ENCODE results near the gene ARHGAP22. TPM values are rescaled to one million over a fixed set of nuclear protein-coding genes. Genes with fewer than 3 reads are reported as not detected.

The ARHGAP22 gene
- total and polyA plus RNA-seq, 4 donors = 0.23 to 2.3 (median 0.54) TPM

- Histone ChIP-seq H3K36me3 (ENCODE audit: control insufficient read depth in 4 of 4, insufficient read depth in 3 of 4, low read depth in 1 of 4, low read length in 3 of 4) (no peaks in the 10 kb centered on the region), H3K27ac (ENCODE audit: low read depth in 1 of 2, low read length in 2 of 2) (no peak overlapping the region), H3K4me1 (ENCODE audit: control insufficient read depth in 4 of 4, insufficient read depth in 4 of 4, low read length in 3 of 4) (no peaks in the 10 kb centered on the region), H3K4me3 (ENCODE audit: low read depth in 1 of 3, low read length in 3 of 3) (no peak overlapping the region), H3K27me3 (ENCODE audit: control insufficient read depth in 4 of 4, insufficient read depth in 4 of 4, low read length in 3 of 4) (no peaks in the 10 kb centered on the region), H3K9me3 (ENCODE audit: control insufficient read depth in 4 of 4, low read length in 3 of 4) (no peaks in the 10 kb centered on the region), H3K9ac (ENCODE audit: low read depth in 1 of 2, low read length in 2 of 2) (no peak overlapping the region)
- TF ChIP-seq TAF1 (conservative IDR thresholded peaks at IDR 0.05) (no peak), RAD21 (IDR thresholded peaks at IDR 0.05) (no peak), YY1 (IDR thresholded peaks at IDR 0.05) (no peak), RXRA (IDR thresholded peaks at IDR 0.05) (no peak), EGR1 (IDR thresholded peaks at IDR 0.05; ENCODE audit: low read depth in 2 of 2) (no peak), HNF4A (conservative IDR thresholded peaks at IDR 0.05) (no peak), HNF4G (IDR thresholded peaks at IDR 0.05) (no peak), SP1 (IDR thresholded peaks at IDR 0.05) (no peak), MAX (IDR thresholded peaks at IDR 0.05) (no peak), NR2F2 (IDR thresholded peaks at IDR 0.05) (no peak), CTCF (IDR thresholded peaks at IDR 0.05; ENCODE audit: low read depth, low read length, missing input control) (no peak), JUND (IDR thresholded peaks at IDR 0.05) (no peak), ATF3 (IDR thresholded peaks at IDR 0.05) (no peak), FOXA2 (IDR thresholded peaks at IDR 0.05) (no peak), GABPA (IDR thresholded peaks at IDR 0.05 in 1 of 2, conservative IDR thresholded peaks at IDR 0.05 in 1 of 2) (no peak), FOXA1 (IDR thresholded peaks at IDR 0.05) (no peak)
- TF ChIP-seq, protein P1, sequence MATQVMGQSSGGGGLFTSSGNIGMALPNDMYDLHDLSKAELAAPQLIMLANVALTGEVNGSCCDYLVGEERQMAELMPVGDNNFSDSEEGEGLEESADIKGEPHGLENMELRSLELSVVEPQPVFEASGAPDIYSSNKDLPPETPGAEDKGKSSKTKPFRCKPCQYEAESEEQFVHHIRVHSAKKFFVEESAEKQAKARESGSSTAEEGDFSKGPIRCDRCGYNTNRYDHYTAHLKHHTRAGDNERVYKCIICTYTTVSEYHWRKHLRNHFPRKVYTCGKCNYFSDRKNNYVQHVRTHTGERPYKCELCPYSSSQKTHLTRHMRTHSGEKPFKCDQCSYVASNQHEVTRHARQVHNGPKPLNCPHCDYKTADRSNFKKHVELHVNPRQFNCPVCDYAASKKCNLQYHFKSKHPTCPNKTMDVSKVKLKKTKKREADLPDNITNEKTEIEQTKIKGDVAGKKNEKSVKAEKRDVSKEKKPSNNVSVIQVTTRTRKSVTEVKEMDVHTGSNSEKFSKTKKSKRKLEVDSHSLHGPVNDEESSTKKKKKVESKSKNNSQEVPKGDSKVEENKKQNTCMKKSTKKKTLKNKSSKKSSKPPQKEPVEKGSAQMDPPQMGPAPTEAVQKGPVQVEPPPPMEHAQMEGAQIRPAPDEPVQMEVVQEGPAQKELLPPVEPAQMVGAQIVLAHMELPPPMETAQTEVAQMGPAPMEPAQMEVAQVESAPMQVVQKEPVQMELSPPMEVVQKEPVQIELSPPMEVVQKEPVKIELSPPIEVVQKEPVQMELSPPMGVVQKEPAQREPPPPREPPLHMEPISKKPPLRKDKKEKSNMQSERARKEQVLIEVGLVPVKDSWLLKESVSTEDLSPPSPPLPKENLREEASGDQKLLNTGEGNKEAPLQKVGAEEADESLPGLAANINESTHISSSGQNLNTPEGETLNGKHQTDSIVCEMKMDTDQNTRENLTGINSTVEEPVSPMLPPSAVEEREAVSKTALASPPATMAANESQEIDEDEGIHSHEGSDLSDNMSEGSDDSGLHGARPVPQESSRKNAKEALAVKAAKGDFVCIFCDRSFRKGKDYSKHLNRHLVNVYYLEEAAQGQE (IDR thresholded peaks at IDR 0.05) = no peak
- TF ChIP-seq, protein P2, sequence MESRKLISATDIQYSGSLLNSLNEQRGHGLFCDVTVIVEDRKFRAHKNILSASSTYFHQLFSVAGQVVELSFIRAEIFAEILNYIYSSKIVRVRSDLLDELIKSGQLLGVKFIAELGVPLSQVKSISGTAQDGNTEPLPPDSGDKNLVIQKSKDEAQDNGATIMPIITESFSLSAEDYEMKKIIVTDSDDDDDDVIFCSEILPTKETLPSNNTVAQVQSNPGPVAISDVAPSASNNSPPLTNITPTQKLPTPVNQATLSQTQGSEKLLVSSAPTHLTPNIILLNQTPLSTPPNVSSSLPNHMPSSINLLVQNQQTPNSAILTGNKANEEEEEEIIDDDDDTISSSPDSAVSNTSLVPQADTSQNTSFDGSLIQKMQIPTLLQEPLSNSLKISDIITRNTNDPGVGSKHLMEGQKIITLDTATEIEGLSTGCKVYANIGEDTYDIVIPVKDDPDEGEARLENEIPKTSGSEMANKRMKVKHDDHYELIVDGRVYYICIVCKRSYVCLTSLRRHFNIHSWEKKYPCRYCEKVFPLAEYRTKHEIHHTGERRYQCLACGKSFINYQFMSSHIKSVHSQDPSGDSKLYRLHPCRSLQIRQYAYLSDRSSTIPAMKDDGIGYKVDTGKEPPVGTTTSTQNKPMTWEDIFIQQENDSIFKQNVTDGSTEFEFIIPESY (IDR thresholded peaks at IDR 0.05) = no peak
- no peak for DNase-seq (ENCODE audit: low spot score)
- 95% methylated on average over 49 of the region's 49 CpGs for WGBS
These were observed 154.6 kb downstream of the ARHGAP22 start for GRCh38 chr10:48450233-48450740.
